HG02678 (cell line): ENCODE data around the gene ONECUT3.

ENCODE experiments used
- ATAC-seq: cut with Tn5 transposase; IDR thresholded peaks from one replicate; pipeline ENCODE4 v1.9.1; 2021; ENCODE audit warnings: mild to moderate bottlenecking, moderate library complexity; ENCODE audit not compliant: unreplicated experiment

Gene ONECUT3

DNA sequence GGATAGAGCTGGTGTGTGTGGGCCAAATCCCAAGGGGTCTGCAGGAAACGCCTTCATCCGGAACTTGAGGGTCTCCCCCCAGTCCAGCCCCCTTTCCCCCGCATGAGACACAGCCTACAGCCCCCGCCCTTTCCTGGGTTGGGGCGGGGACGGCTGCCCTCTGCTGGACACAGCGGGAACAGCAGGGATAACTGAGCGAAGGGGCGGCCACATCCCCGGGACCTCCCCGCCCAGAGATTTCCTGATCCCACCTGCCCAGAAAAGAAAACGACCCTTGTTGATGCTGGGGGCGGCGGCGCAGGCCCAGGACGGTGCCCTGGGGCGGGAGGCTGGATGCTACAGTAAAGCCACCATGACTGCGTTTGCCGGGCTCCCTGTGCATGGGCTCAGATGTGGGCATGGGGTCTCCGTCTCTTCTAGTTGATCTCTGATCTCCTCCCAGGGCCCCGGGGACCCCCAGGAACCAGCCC, 14.2 kb downstream of the ONECUT3 start:
- no peak for ATAC-seq

DNA sequence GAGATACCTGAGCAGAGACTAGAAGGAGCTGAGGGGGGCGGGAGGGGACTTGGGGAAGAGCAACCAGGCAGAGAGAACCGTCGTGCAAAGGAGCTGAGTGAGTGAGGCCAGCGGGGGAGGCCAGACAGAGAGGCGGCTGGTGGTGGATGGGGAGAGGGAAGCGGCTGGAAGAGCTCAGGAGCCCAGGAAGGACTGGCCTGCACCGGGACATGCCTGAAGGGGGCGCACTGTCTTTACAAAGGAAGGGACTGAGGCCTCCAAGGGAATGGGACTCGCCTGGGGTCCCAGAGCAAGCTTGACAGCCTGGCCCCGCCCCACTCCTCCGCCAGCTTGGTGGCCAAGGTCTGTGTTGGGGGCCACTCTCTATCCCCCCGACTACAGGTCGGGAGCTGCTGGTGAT, 14.9 kb downstream of the ONECUT3 start:
- ATAC-seq = no peak

DNA sequence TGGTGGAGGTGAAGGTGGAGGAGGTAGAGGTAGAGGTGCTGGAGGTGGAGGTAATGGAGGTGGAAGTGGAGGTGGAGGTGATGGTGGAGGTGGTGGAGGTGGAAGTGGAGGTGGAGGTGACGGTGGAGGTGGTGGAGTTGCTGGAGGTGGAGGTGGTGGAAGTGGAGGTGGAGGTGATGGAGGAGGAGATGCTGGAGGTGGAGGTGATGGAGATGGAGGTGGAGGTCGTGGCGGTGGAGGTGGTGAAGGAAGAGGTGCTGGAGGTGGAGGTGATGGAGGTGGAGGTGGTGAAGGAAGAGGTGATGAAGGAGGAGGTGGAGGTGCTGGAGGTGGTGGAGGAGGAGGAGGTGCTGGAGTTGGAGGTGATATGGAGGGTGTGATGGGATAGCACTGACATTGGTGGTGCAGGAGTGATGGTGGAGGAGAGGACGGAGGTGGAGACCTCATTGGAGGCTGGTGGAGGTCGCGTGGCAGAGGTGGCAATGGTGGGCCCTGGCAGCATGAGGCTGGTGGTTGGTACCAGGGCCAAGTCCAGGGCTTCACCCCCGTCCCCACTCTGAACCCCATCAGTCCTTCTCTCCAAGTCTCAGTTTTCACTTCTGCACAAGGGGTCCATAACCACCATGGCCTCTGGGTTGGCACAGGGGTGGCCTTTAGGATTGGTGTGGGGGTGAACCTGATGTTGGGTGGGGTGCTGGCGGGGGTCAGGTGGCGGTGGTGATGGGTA, 15.8 kb downstream of the ONECUT3 start:
- no peak for ATAC-seq

DNA sequence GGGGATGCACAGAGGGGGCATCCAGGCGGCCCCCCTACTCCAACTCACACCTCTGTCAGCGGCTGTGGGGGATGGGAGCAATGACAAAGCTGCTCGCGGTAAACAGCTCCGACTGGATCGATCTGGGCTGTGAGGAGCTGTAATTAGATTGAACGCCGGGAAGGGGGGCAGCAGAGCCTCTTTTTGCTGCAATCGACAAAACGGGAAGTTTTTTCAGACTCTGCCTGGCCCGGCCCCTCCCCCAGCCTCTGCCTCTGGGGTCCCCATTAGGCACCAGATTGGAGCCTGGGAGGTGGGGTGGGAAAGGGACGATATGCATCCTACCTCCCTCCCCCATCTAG, 16.3 kb downstream of the ONECUT3 start:
- ATAC-seq = no peak

DNA sequence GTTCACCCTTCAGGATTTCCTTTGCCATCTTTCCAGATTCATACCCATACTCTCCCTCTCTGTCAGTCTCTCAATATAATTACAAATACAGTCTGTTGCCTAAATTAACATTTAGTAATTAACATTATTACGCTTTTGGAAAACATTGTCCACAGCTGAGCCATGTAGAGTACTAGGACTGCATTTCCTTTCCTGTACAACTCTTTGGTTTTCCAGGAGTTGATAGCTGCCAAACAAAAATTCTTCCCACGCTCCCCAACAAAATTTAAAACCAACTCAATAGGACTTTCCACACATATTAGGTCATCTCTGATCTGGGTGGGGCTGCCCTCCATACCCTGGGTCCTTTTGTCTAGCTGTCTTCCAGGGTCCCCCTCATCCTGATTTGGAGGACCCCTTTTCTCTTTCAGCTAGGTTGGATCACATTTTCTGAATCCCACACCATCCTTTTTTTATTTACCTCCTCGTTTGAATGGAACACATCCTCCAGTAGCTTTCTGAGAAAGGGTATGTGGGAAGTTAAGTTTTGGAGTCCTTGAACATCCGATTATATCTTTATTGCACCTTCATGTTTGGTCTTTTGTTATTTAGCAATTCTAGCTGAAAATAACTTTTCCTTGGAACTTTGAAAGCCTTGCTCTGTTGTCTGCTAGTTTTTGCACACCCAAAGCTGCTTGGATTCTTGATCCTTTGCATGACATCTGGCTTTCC, 17.7 kb downstream of the ONECUT3 start:
- ATAC-seq = no peak

DNA sequence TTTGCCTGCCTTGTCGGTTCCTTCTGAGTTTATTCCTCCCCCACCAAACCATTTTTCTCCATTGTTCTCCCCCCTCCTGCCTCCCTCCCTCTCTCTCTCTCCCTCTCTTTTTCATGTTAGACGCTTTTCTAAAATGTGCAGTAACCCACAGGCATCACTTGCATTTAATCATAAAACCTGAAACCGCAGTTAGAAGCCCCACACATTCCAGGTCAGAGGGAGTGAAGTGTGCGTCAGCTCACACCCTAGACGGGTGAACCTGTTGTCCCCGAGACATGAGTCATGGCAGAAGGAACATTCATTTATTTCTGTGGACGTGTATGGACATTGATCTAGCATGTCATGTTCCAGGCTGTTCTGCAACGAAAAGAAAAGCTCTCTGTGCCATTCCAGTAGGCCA, 19.9 kb downstream of the ONECUT3 start:
- no peak for ATAC-seq

DNA sequence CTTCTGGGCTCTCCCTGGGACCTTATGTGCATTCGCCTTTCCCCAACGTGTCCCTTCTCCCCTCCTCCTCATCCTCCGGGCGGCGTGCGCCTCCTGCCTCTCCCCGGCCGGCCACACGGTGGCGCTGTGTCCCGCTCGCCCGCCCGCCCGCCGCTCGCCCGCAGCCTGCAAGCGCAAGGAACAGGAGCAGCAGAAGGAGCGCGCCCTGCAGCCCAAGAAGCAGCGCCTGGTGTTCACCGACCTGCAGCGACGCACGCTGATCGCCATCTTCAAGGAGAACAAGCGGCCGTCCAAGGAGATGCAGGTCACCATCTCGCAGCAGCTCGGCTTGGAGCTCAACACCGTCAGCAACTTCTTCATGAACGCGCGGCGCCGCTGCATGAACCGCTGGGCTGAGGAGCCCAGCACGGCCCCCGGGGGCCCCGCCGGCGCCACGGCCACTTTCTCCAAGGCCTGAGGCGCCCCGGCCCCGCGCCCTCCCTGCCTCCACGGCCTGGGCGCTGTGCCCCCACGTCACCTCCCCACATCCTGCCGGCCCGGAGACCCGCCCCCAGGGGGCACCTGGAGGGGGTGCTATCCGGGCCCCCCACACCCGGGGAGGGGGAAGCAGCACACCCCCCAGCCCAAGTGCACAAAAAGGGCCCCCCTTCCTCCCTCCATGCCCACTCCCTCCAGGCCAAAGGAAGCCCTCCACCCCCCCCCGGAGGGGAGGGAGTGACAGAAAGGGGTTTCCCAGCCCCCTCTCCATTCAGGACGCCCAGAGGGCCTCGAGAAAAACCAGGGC, 21.9 kb downstream of the ONECUT3 start:
- no peak for ATAC-seq

DNA sequence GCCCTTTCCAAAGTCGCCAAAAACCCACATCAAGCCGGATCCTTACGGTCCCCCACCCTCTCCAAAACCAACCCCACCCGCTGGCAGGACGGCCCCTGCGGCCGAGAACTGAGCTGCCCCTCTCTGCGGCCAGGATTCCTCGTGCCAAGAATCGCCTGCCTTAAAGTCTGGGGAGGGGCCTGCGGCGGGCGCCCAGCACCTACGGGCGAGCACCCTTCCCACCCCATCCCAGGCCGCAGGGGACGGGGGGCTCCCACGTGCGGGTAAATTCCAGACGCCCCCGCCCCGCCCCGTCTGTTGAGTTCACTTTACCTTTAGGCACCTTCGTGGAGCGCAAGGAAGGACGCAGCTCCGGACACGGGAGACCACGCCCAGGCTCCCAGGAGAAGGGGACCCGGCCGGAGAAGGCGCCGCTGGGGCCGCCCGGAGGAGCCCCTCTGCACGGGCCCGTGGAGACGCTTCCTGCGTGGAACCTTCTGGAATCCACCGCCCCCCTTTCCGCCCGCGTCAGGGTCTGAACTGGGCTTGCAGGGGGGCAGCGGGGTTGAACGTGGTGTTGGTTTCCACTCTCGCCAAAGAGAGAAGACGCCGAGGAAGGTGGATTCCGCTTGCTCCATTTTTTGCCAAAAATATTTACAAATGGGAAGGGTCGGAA, 22.8 kb downstream of the ONECUT3 start:
- ATAC-seq = no peak

DNA sequence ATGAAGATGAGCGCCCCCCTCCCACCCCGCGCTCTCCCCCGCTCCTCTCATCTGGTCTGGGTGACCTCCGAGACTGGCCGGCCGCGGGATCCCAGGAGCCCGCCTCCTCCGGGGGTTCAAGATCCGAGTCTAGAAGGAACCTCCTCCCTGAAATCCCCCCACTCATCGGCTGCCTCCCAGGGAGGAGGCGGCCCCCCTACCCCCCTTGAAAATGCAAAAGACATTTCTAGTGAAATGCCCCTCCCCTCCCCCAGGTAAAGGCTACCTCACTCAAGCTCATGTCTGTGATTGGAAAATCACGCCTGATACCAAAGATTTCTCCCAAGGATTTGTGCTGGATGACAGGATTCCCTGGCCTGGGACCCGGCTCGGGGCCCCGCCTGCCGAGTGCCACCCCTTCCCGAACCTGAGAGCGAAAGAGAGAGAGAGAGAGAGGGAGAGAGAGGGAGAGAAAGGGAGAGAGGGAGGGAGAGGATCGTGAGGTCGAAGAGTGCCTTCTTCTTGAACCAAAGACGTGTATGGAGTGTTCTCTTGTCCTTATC, 23.4 kb downstream of the ONECUT3 start:
- ATAC-seq = no peak

DNA sequence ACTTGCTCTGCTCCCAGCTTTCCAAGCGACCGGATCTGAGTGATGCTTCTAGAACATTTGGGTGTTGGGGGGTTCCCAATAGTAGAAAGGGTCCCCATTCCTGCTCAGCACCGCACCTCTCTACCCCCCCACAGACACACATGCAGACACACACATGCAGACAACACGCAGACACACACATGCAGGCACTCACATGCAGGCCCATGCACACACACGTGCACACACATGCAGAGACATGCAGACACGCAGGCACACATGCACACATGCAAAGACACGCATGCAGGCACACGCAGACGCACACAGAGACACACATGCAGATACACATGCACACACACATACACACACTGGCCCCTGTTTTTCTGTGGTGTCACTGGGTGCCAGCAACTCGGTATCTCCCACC, 23.8 kb downstream of the ONECUT3 start:
- ATAC-seq = no peak

DNA sequence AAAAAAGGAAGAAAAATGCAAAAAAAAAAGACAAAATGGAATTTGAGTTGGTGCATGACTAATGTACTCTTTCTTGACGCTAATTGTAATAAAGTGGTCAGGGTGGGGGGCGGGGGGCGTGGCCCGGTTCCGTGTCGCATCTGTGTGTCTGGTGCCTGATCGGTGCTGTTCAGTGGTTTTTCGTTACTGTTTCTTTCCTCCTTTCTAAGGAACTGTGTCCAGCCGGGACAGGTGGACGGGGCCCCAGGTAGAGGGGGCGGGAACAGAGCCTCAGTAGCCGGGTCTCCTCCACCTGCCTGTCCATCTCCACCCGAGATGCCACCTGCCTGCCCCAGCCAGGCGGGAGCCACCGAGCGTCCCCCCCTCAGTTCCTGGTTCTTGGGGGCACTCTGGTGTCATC, 26.3 kb downstream of the ONECUT3 start:
- no peak for ATAC-seq

DNA sequence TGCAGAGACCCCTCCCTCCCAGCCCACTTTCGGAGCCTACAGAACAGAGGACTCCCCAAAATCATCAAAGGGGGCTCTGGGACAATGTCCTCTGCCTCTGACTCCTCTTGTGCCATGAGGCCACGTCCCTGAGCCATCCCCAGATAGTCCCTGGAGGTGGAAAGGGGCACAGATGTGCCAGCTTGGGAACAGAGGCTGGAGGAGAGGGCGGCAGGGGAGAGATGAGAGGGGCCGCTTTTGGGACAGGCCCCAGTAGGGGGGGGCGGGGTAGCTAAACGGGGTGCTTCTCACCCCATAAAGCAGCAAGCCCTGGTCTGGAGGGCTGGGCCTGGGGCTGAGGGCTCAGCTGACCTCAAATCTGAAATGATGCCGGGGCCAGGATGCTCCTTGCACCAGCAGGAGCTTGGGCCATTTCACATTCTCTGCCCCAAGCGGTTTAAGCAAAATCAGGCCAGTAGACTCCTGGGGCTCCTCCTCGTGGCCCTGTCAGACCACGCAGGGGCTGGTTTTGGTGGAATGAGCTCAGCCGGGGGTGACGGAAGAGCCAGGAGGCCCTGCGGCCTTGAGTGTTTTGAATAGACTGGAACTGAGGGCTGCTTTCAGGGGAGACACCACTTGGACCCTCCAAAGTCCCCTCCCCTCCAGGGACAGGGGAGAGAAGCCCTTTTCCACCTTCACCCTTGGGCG, 27.1 kb downstream of the ONECUT3 start:
- no peak for ATAC-seq

DNA sequence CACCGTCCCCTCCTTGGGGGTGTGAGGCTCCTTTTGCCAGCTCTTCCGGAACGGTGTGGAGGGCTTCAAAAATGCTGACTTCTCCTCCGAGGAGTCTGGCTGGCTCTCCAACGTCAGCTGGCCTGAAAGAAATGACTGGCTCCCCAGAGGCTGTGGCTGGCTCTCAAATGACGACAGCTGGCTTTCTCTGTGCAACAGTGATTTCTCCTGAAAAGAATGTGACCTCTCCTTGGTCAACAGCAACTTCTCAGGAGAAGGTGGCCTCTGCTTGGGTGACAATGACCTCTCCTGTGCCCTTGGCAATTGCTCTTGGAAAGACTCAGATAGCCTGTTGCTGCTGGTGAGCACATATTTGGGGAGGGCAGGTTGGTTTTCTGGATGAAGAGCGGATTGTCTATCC, 29.2 kb downstream of the ONECUT3 start:
- ATAC-seq = no peak

DNA sequence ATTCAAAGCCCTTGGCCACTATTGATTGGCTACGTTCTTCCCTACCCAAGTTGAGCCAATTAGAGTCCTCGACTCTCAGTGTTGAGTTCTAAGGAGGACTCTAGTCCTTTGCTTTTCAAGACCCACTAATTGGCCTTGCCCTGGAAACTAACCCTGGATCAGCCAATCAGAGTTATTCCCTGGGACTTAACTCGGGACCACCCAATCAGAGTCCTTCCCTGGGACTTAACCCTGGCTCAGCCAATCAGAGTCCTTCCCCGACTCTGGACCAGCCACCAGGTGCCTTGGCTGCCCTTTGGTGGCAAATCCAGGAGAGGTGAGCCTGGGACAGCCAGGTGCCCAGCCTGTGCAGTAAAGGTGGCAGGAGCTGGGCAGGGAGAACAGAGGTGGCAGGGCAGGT, 30.0 kb downstream of the ONECUT3 start:
- ATAC-seq = no peak

DNA sequence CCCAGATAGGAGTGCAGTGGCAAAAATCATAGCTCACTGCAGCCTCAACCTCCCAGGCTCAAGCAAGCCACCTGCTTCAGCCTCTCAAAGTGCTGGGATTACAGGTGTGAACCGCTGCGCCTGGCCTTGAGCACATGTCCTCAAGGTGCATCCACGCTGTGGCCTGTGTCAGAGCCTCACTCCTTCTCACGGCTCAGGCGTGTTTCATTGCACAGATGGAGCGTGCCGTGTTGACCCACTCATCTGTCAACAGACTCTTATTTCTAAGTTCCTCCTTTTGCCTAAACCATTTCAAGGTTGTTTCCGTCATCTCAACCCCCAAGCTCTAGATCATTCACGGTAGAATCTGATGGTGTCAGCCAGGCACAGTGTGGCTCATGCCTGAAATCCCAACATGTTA, 30.6 kb downstream of the ONECUT3 start:
- ATAC-seq = no peak

DNA sequence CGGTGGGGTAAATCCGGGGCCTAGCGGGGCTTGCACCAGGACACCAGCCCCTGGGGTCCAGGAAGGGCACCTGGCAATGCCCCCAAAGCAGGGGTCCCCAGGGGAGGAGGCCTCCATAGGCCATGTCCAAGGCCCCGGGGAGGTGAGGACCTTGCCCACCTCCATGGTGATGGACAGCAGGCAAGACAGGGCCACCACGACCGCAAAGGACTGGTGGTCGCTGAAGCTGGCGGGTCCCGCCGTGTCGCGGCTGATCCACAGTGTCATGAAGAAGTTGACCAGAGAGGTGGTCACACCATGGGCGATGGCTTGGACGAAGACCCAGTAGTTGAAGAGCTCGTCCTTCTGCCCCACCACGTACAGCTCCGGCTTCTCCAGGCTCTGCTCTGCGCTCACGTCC, 32.0 kb downstream of the ONECUT3 start:
- no peak for ATAC-seq

DNA sequence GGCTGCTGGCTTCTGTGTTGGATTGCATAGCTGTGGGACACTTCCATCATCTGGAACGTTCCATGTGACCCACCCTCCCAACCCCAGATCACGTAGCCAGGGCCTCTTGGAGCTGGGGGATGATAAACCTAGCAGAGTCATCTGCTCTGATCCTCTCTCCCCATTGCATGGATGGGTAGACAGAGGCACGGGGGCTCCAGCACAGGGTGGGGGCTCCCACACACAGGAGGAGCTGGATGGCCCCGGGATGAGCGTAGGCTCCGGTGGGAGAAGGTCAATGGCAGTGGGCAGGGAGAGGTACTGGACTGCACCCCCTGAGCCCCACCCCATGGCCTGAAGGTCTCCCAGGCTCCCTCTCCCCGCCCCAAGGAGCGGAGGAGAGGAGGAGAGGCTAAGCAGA, 33.4 kb downstream of the ONECUT3 start:
- ATAC-seq = no peak

DNA sequence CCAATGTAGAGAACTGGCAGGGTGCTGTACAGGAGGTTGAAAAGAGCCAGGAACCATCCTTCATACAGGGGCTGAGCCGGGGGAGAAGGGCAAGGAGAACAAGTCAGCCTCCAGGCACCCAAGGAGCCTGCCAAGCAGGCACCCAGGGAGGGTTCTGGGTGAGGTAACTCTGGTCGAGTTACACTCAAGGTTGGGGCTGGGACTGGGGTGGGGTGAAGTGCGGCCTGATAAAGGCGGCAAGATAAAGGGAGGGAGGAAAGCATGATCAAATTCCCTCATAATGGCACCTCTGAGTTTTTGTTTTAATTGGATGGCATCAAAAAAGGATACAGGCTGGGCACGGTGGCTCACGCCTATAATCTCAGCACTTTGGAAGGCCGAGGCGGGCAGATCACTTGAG, 33.8 kb downstream of the ONECUT3 start:
- ATAC-seq = no peak

DNA sequence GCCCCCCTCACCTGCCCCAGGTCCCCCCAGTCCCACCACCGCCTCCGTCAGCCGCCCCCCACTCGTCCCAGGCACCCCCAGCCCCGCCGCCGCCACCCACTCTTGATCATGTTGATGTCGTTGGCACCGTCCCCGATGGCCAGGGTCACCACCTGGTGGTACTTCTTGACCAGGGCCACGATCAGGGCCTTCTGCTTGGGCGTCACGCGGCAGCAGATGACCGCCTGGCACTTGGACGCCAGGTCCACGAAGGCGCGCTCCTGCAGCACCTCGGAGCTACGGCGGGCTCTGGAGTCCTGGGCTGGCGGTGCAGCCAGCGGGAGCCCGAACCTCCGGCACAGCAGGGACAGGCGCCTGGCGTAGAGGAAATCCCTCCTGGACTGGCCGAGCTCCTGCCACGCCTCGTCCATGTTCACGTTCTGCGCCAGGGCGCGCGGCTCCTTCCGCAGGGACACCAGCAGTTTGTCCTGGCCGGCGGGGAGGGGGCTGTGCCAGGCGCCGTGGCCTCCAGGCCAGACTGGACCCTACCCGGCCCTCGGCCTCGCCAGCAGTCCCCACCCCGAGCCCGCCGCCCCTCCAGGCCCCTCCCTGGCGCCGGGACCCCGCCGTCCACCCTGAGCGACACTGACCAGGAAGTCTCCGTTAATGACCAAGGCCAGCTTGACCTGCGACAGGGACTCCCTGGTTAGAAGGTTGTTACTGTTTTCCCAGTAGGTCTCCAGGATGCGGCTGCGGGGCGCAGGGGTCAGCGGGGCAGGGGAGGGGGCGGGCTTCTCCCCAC, 36.1 kb downstream of the ONECUT3 start:
- ATAC-seq = no peak
